Measurements from ENCODE around the gene SMAP1.

DNA sequence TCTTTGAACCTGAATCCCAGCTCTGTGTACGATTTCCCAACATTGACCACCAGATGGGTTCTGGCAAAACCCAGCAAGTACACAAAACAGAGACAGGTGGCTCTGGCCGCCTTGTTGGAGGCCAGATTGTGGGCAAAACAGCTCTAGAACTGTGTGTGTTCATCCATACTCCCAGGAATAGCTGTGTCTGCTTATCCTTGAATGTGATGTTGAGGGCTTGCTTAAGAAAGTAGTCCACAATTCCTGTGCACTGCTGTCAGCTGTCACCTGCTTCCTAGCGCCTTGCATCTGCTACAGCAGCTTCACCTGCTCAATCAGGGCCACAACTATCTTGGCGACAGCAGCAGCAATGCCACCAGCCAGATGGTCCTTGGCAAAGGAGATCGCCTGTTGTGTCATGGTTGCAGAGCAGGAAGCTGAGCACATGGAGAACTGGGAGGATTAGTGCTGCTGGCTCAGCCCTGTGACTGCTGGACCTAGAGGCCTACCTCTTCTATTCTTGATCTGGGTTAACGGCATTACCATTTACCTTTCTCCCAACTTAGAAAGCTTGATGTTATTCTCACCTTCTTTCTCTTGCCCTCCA lies 3.7 kb upstream of the SMAP1 start:
- no peak for TF ChIP-seq POLR2A (IDR thresholded peaks at IDR 0.05)
- TF ChIP-seq, protein P1, sequence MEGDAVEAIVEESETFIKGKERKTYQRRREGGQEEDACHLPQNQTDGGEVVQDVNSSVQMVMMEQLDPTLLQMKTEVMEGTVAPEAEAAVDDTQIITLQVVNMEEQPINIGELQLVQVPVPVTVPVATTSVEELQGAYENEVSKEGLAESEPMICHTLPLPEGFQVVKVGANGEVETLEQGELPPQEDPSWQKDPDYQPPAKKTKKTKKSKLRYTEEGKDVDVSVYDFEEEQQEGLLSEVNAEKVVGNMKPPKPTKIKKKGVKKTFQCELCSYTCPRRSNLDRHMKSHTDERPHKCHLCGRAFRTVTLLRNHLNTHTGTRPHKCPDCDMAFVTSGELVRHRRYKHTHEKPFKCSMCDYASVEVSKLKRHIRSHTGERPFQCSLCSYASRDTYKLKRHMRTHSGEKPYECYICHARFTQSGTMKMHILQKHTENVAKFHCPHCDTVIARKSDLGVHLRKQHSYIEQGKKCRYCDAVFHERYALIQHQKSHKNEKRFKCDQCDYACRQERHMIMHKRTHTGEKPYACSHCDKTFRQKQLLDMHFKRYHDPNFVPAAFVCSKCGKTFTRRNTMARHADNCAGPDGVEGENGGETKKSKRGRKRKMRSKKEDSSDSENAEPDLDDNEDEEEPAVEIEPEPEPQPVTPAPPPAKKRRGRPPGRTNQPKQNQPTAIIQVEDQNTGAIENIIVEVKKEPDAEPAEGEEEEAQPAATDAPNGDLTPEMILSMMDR (IDR thresholded peaks at IDR 0.05): no peak
